Epithelial cell of prostate (primary cell): ENCODE measurements around the gene SUPT3H.

Source experiments
- DNase-seq: peaks from one replicate; pipeline ENCODE4 v3.0.0-alpha.2; 2011; ENCODE audit warnings: low read depth, low spot score
- H3K27ac ChIP-seq: fragments of 450-650 bp; 2 replicates; pipeline ENCODE4 v1.5.1; 2017; ENCODE audit warnings: mild to moderate bottlenecking

The SUPT3H gene

GRCh38 chr6:44784195-44784594 lies 593.5 kb downstream of the SUPT3H start:
- DNase-seq = no peak
- no peak overlapping the region for H3K27ac ChIP-seq

GRCh38 chr6:44782892-44783291 lies 594.8 kb downstream of the SUPT3H start:
- H3K27ac ChIP-seq = no peak overlapping the region
- no peak for DNase-seq

- no peak for DNase-seq
- H3K27ac ChIP-seq = no peak overlapping the region
Observed at GRCh38 chr6:44781912-44782597, 595.7 kb downstream of the SUPT3H start.

- DNase-seq = no peak
- H3K27ac ChIP-seq = no peak overlapping the region
Observed at GRCh38 chr6:44780161-44780560, 597.6 kb downstream of the SUPT3H start.

- no peak overlapping the region for H3K27ac ChIP-seq
- DNase-seq = no peak
Observed at GRCh38 chr6:44779130-44779826, 598.5 kb downstream of the SUPT3H start.
